ENCODE results near the gene NAGS.
"Not testable (repeated sequence)": the region's sequence is repeated elsewhere in the genome, so short reads cannot be mapped to it uniquely, and the experiment has no call there.

Gene NAGS

DNA sequence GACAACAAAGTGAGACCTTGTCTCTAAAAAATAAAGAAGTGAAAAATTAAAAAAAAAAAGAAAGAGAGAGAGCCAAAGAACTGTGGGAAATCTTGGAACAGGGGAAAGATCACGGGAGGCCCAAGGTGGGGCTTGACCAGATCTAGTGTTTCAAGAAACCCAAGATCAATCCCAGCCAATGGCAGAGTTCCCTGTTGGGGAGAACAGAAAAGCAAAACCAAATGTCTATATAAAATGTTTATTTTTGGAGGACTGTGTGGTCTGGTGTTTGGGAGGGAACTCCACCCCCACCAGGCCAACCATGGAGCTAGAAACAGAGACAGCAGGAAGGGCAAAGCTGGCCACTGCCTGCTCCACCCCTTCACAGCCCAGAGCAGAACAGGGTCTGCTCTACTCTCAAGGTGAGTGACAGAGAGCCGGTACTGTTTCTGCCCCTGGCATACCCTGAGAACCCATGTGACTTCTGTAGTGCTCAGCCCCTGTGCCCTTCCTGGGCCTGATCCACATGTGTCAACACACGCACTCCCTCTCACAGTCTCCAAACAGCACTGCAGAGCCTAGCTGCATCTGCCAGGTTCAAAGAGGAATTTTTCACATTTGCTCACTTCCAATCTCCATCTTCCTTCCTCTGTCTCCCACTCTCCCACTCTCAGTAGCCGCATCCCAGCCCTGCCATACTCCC lies 6.7 kb downstream of the NAGS start:
- Histone ChIP-seq H3K36me3 (ENCODE audit: insufficient read depth, low read depth, low read length) (peaks cover 7% of the 10 kb centered on the region; the same call in 1 of the 2 replicates), H3K27ac (ENCODE audit: low read length) (no peak overlapping the region), H3K9me3 (ENCODE audit: insufficient read depth, low read depth, low read length) (no peaks in the 10 kb centered on the region), H3K4me1 (ENCODE audit: insufficient read depth, low read length) (peaks cover 13% of the 10 kb centered on the region), H3K9ac (ENCODE audit: low read depth, low read length) (no peak overlapping the region), H3K27me3 (ENCODE audit: insufficient read depth, low read length) (peaks cover 6% of the 10 kb centered on the region), H3K4me3 (ENCODE audit: low read length) (no peak overlapping the region)

DNA sequence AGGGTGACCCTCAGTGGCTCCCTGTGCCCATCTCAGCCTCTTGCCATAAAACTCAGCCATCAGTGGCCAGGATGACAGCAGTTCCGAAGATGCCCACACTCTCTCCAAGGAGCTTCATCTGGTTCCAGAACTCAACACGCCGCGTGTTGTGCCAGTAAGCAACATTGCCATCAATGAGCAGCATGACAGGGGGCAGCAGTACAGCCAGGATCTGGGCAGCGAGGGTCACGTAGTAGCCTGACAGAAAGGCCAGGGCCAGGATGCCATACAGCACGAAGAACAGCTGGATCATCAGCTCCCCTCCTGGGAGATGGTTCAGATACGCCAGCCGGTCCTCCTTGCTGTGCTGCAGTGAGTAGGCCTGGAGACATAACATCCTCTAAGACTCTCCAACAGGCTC lies 7.5 kb downstream of the NAGS start:
- Histone ChIP-seq H3K27ac (ENCODE audit: low read length) (no peak overlapping the region), H3K9me3 (ENCODE audit: insufficient read depth, low read depth, low read length) (no peaks in the 10 kb centered on the region), H3K27me3 (ENCODE audit: insufficient read depth, low read length) (no peaks in the 10 kb centered on the region; the same call in 1 of the 2 replicates), H3K4me3 (ENCODE audit: low read length) (no peak overlapping the region), H3K36me3 (ENCODE audit: insufficient read depth, low read depth, low read length) (peaks cover 7% of the 10 kb centered on the region; the same call in 1 of the 2 replicates), H3K4me1 (ENCODE audit: insufficient read depth, low read length) (peaks cover 13% of the 10 kb centered on the region), H3K9ac (ENCODE audit: low read depth, low read length) (no peak overlapping the region)

DNA sequence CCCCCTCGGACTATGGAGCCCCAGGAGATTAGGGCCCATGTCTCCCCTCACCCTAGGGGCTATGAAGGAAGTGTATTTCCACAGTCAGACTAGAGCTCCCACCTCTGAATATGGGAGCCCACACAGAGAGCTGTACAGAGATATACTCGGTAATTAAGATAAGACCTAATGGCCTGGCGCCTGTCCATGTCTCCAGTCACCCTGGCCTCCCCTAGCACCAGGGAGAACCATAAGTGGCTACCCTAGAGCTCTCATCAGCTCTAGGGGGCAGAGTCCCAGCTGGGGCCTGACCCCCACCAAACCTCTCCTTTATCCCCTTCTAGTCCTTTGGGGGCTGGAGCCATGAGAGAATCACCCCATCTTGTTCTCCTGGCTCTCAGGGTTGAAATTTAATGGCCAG lies 8.0 kb downstream of the NAGS start:
- Histone ChIP-seq H3K4me3 (ENCODE audit: low read length) (no peak overlapping the region), H3K27ac (ENCODE audit: low read length) (no peak overlapping the region), H3K4me1 (ENCODE audit: insufficient read depth, low read length) (peaks cover 13% of the 10 kb centered on the region), H3K9me3 (ENCODE audit: insufficient read depth, low read depth, low read length) (no peaks in the 10 kb centered on the region), H3K27me3 (ENCODE audit: insufficient read depth, low read length) (no peaks in the 10 kb centered on the region; the same call in 1 of the 2 replicates), H3K36me3 (ENCODE audit: insufficient read depth, low read depth, low read length) (peaks cover 7% of the 10 kb centered on the region; the same call in 1 of the 2 replicates), H3K9ac (ENCODE audit: low read depth, low read length) (no peak overlapping the region)

DNA sequence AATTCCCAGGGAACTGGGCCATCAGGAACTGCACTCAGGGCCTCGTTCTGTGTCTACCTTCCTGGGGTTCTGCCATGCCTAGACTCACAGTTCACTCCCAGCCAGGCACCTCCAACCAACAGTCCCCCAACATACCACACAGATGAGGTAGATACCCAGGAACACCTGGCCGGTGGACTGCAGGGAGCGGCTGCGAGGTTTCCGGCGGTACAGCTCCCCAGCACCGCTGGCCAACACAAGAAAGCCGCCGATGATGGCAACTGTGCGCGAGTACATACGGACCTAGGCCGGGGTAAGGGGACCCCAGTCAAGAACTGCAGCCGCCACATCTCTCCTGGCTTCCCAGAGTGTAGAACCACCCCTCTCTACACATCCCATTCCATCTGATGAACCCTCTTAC lies 8.5 kb downstream of the NAGS start:
- Histone ChIP-seq H3K27me3 (ENCODE audit: insufficient read depth, low read length) (no peaks in the 10 kb centered on the region; the same call in 1 of the 2 replicates), H3K9ac (ENCODE audit: low read depth, low read length) (no peak overlapping the region), H3K36me3 (ENCODE audit: insufficient read depth, low read depth, low read length) (peaks cover 7% of the 10 kb centered on the region; the same call in 1 of the 2 replicates), H3K27ac (ENCODE audit: low read length) (no peak overlapping the region), H3K9me3 (ENCODE audit: insufficient read depth, low read depth, low read length) (no peaks in the 10 kb centered on the region), H3K4me1 (ENCODE audit: insufficient read depth, low read length) (peaks cover 10% of the 10 kb centered on the region), H3K4me3 (ENCODE audit: low read length) (no peak overlapping the region)

GRCh38 chr17:44014133-44014436 lies 9.7 kb downstream of the NAGS start:
- H3K9me3 ChIP-seq (ENCODE audit: insufficient read depth, low read depth, low read length): no peaks in the 10 kb centered on the region
- H3K27ac ChIP-seq (ENCODE audit: low read length): peak overlapping the region; percentile 83

DNA sequence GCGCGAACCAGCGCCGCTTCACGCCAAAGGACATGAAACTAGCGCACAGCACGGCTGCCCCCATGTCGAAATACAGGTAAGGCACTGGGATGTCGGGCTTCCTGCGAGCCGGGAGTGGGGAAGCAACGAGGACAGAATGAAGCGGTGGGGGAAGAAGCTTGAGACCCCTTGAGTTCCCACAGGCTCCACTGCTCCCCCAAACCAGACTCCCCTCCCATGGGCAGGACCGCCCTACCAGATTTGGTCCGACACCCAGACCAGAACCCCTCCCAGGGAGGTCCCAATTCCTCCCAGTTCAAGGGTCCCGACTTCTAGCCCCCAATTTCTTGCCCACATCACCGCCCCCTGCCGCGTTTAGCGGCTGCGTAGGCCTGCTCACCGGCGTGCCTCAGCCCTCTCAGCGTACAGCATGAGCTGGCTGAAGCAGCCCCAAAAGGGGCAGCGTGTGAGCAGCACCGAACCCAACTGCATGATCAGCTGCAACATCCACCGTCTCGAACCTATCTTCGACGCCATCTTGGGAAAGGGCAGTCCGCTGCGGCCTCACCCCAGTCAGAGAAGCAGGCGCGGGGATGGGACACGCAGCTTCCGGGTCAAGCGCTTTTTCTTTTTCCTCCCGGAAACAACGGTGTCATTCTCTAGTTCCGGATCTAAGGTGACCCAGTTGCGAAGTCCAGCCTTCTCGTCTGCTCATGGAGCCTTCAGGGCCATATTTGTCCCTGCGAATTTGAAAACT lies 10.2 kb downstream of the NAGS start, which contains the start of gene TMEM101:
TSS of gene TMEM101 (minus strand) at position 527 of the 736 bp plus-strand sequence. CDS start at position 516, 11 bp downstream.
- Histone ChIP-seq H3K4me1 (ENCODE audit: insufficient read depth, low read length) (peaks cover 4% of the 10 kb centered on the region), H3K9ac (ENCODE audit: low read depth, low read length) (peak within 1 kb of the TSS; percentile 96), H3K4me3 (ENCODE audit: low read length) (peak within 1 kb of the TSS; percentile 92), H3K27ac (ENCODE audit: low read length) (peak within 1 kb of the TSS; percentile 83), H3K9me3 (ENCODE audit: insufficient read depth, low read depth, low read length) (no peaks in the 10 kb centered on the region), H3K27me3 (ENCODE audit: insufficient read depth, low read length) (no peaks in the 10 kb centered on the region), H3K36me3 (ENCODE audit: insufficient read depth, low read depth, low read length) (peaks cover 7% of the 10 kb centered on the region; the same call in 1 of the 2 replicates)

More at GRCh38 chr17:44014133-44014436, 9.7 kb downstream of the NAGS start:
- Histone ChIP-seq H3K9ac (ENCODE audit: low read depth, low read length) (peak overlapping the region; percentile 96), H3K36me3 (ENCODE audit: insufficient read depth, low read depth, low read length) (peaks cover 7% of the 10 kb centered on the region; the same call in 1 of the 2 replicates), H3K4me1 (ENCODE audit: insufficient read depth, low read length) (peaks cover 4% of the 10 kb centered on the region), H3K4me3 (ENCODE audit: low read length) (peak overlapping the region; percentile 92), H3K27me3 (ENCODE audit: insufficient read depth, low read length) (no peaks in the 10 kb centered on the region)

GRCh38 chr17:44021227-44021626 lies 16.8 kb downstream of the NAGS start:
- H3K27ac ChIP-seq (ENCODE audit: low read length); H3K27me3 ChIP-seq (ENCODE audit: insufficient read depth, low read length); H3K36me3 ChIP-seq (ENCODE audit: insufficient read depth, low read depth, low read length); H3K9ac ChIP-seq (ENCODE audit: low read depth, low read length); H3K4me3 ChIP-seq (ENCODE audit: low read length); H3K4me1 ChIP-seq (ENCODE audit: insufficient read depth, low read length); H3K9me3 ChIP-seq (ENCODE audit: insufficient read depth, low read depth, low read length): not testable (repeated sequence)

DNA sequence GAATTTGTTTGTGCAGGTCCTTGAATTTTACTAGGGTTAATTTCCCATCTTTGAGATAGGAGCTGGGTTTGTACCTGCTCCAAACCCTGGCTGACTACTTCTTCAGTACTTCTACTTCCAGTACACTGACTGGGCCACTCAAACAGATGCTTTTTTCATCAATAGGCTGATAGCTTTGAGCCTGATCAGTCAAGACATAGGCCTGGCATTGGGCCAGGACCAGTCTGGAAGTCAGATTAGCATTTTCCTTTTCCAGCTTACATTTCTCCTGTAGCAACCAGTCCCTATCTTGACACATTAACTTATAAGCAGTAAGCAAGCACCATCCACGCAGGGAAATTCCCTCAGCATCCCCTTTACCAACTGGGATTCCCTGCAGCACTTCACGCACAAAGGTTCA lies 17.8 kb downstream of the NAGS start:
- Histone ChIP-seq H3K4me3 (ENCODE audit: low read length) (no peak overlapping the region), H3K27me3 (ENCODE audit: insufficient read depth, low read length) (no peaks in the 10 kb centered on the region), H3K9ac (ENCODE audit: low read depth, low read length) (no peak overlapping the region), H3K4me1 (ENCODE audit: insufficient read depth, low read length) (no peaks in the 10 kb centered on the region), H3K36me3 (ENCODE audit: insufficient read depth, low read depth, low read length) (peaks cover 4% of the 10 kb centered on the region; the same call in 1 of the 2 replicates), H3K27ac (ENCODE audit: low read length) (no peak overlapping the region), H3K9me3 (ENCODE audit: insufficient read depth, low read depth, low read length) (no peaks in the 10 kb centered on the region)

GRCh38 chr17:44023545-44024270 lies 19.3 kb downstream of the NAGS start:
- Histone ChIP-seq H3K36me3 (ENCODE audit: insufficient read depth, low read depth, low read length) (peaks cover 10% of the 10 kb centered on the region; the same call in 1 of the 2 replicates), H3K27ac (ENCODE audit: low read length) (no peak overlapping the region), H3K9me3 (ENCODE audit: insufficient read depth, low read depth, low read length) (no peaks in the 10 kb centered on the region), H3K27me3 (ENCODE audit: insufficient read depth, low read length) (no peaks in the 10 kb centered on the region), H3K4me3 (ENCODE audit: low read length) (no peak overlapping the region), H3K4me1 (ENCODE audit: insufficient read depth, low read length) (no peaks in the 10 kb centered on the region), H3K9ac (ENCODE audit: low read depth, low read length) (no peak overlapping the region)

DNA sequence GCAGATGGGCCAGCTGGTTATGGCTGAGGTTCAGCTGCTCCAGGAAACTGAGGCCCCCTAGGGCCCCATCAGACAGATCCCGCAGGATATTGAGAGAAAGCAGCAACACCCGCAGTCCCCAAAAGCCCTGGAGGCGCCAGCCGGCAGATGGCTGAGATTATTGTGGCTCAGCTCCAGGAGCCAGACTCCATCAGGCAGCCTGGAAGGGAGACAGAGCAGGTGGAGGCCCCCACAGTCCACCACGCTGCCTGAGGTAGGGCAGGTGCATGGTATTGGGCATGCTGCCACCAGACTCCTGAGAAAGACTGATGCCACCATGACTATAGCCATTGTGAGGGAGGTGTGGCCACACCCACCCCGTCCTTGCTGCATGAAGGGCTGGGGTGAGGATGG lies 19.8 kb downstream of the NAGS start:
- Histone ChIP-seq H3K27me3 (ENCODE audit: insufficient read depth, low read length) (no peaks in the 10 kb centered on the region), H3K36me3 (ENCODE audit: insufficient read depth, low read depth, low read length) (peaks cover 16% of the 10 kb centered on the region; the same call in 1 of the 2 replicates), H3K27ac (ENCODE audit: low read length) (no peak overlapping the region), H3K4me1 (ENCODE audit: insufficient read depth, low read length) (no peaks in the 10 kb centered on the region), H3K9me3 (ENCODE audit: insufficient read depth, low read depth, low read length) (no peaks in the 10 kb centered on the region), H3K9ac (ENCODE audit: low read depth, low read length) (no peak overlapping the region), H3K4me3 (ENCODE audit: low read length) (no peak overlapping the region)

GRCh38 chr17:44024853-44025252 lies 20.4 kb downstream of the NAGS start:
- Histone ChIP-seq H3K4me1 (ENCODE audit: insufficient read depth, low read length) (no peaks in the 10 kb centered on the region), H3K9me3 (ENCODE audit: insufficient read depth, low read depth, low read length) (no peaks in the 10 kb centered on the region), H3K9ac (ENCODE audit: low read depth, low read length) (no peak overlapping the region), H3K27ac (ENCODE audit: low read length) (no peak overlapping the region), H3K36me3 (ENCODE audit: insufficient read depth, low read depth, low read length) (peaks cover 18% of the 10 kb centered on the region; the same call in 1 of the 2 replicates), H3K27me3 (ENCODE audit: insufficient read depth, low read length) (no peaks in the 10 kb centered on the region), H3K4me3 (ENCODE audit: low read length) (no peak overlapping the region)
